SK-N-SH (cell line): Measurements from ENCODE around the gene VEGFA. TPM values are rescaled to one million over a fixed set of nuclear protein-coding genes. Genes with fewer than 3 reads are reported as not detected.

Experiments
- CTCF ChIA-PET: fragments of 300-600, 350-600 bp; formaldehyde crosslinking; extraction: SDS; loops from one replicate; lab custom pipeline; 2021; lab: Yijun Ruan, JAX
- POLR2A ChIA-PET: fragments of 350-600 bp; sonication (Branson Sonifier 250); formaldehyde crosslinking; extraction: SDS; loops from one replicate; lab custom pipeline; 2020; ENCODE audit warnings: antibody characterized with exemption, inconsistent platforms; lab: Yijun Ruan, JAX
- DNase-seq: peaks from one replicate; pipeline ENCODE4 v3.0.0; 2012
- H2AFZ ChIP-seq: fragments of 200-600 bp; sonication (generic); 2 replicates; pipeline ENCODE4 v1.8.1; 2016; ENCODE audit warnings: antibody characterized with exemption, mild to moderate bottlenecking, low read depth
- H3F3A ChIP-seq: fragments of 200-600 bp; sonication (generic); replicated peaks from 2 replicates; pipeline ENCODE3; 2016; ENCODE audit warnings: antibody characterized with exemption, mild to moderate bottlenecking; ENCODE audit not compliant: insufficient read depth
- H3K27ac ChIP-seq, 2 experiments: fragments of 200-500 bp in 1 of 2; fragments of 200-600 bp in 1 of 2; sonication (Bioruptor generic) in 1 of 2; sonication (generic), shearing (Covaris generic) in 1 of 2; 2 replicates each; pipeline versions ENCODE4 v1.5.1 to v1.6.1; 2014 to 2016; ENCODE audit warnings: low read depth in 2 of 2, inconsistent platforms in 1 of 2, low read length in 1 of 2, mild to moderate bottlenecking in 1 of 2, mixed read lengths in 1 of 2
- H3K27me3 ChIP-seq: fragments of 200-600 bp; sonication (generic), shearing (Covaris generic); 2 replicates; pipeline ENCODE4 v1.6.1; 2016; ENCODE audit warnings: mixed run types; ENCODE audit not compliant: insufficient read depth
- H3K36me3 ChIP-seq, 2 experiments: fragments of 200-500 bp in 1 of 2; fragments of 200-600 bp in 1 of 2; sonication (Bioruptor generic) in 1 of 2; sonication (generic) in 1 of 2; replicated peaks in 1 of 2; 2 replicates each; pipeline versions ENCODE3 to v1.5.1; 2014 to 2016; ENCODE audit warnings: low read length in 1 of 2, mild to moderate bottlenecking in 1 of 2; ENCODE audit not compliant: insufficient read depth in 2 of 2, control insufficient read depth in 1 of 2
- H3K4me1 ChIP-seq, 2 experiments: fragments of 200-500 bp in 1 of 2; fragments of 200-600 bp in 1 of 2; sonication (Bioruptor generic) in 1 of 2; sonication (generic), shearing (Covaris generic) in 1 of 2; 2 replicates each; pipeline versions ENCODE4 v1.5.1 to v1.6.1; 2014 to 2016; ENCODE audit warnings: low read depth in 1 of 2, low read length in 1 of 2, mixed run types in 1 of 2; ENCODE audit not compliant: insufficient read depth in 2 of 2, control insufficient read depth in 1 of 2
- H3K4me2 ChIP-seq: fragments of 200-600 bp; sonication (generic), shearing (Covaris generic); 2 replicates; pipeline ENCODE4 v1.6.1; 2017; ENCODE audit warnings: mixed run types
- H3K4me3 ChIP-seq, 2 experiments: fragments of 200-500 bp in 1 of 2; fragments of 200-600 bp in 1 of 2; sonication (Bioruptor generic) in 1 of 2; sonication (generic), shearing (Covaris generic) in 1 of 2; 2 replicates each; pipeline versions ENCODE4 v1.5.1 to v1.8.1; 2014 to 2016; ENCODE audit warnings: low read depth in 2 of 2, inconsistent platforms in 1 of 2, low read length in 1 of 2, mild to moderate bottlenecking in 1 of 2, mixed read lengths in 1 of 2, moderate library complexity in 1 of 2
- H3K79me2 ChIP-seq: fragments of 200-600 bp; sonication (generic); 2 replicates; pipeline ENCODE4 v1.8.1; 2017; ENCODE audit warnings: mild to moderate bottlenecking; ENCODE audit not compliant: insufficient read depth
- H3K9ac ChIP-seq: fragments of 200-600 bp; sonication (generic); 2 replicates; pipeline ENCODE4 v1.6.1; 2017; ENCODE audit warnings: mixed run types
- H3K9me2 ChIP-seq: fragments of 200-600 bp; sonication (generic); 2 replicates; pipeline ENCODE4 v1.6.1; 2017; ENCODE audit warnings: mixed run types
- H3K9me3 ChIP-seq: fragments of 200-600 bp; sonication (generic); 2 replicates; pipeline ENCODE4 v1.6.1; 2017; ENCODE audit warnings: mixed run types, mild to moderate bottlenecking, moderate library complexity
- H4K20me1 ChIP-seq: fragments of 200-600 bp; sonication (generic); 2 replicates; pipeline ENCODE4 v1.6.1; 2017; ENCODE audit warnings: mild to moderate bottlenecking, mixed run types; ENCODE audit not compliant: insufficient read depth
- ELF1 ChIP-seq: IDR thresholded peaks from 2 replicates; pipeline ENCODE4 v1.4.0; 2012
- FOSL2 ChIP-seq: IDR thresholded peaks from 2 replicates; pipeline ENCODE4 v1.4.0; 2012; ENCODE audit warnings: low read depth, mild to moderate bottlenecking, moderate library complexity, borderline replicate concordance
- JUND ChIP-seq: IDR thresholded peaks from 2 replicates; pipeline ENCODE4 v1.4.0; 2012
- NFIC ChIP-seq: IDR thresholded peaks from 2 replicates; pipeline ENCODE4 v1.4.0; 2012; ENCODE audit warnings: borderline replicate concordance
- RXRA ChIP-seq: IDR thresholded peaks from 2 replicates; pipeline ENCODE4 v1.4.0; 2012; ENCODE audit warnings: low read depth, mild to moderate bottlenecking, borderline replicate concordance
- TCF12 ChIP-seq: IDR thresholded peaks from 2 replicates; pipeline ENCODE4 v1.4.0; 2012
- WGBS: methylation state at CpG from one replicate; pipeline ENCODE4 v1.1.6; 2017; ENCODE audit warnings: low lambda C conversion rate; 5-methylcytosine and 5-hydroxymethylcytosine counted together
- polyA plus RNA-seq, 3 experiments: library from polyadenylated mRNA; depleted of rRNA; stranded (reverse); fragments of >200 nt; gene quantifications; 2 replicates each; pipeline ENCODE4 v1.2.3, GENCODE V29; 2012
- TF ChIP-seq, protein P1 (sequence below): IDR thresholded peaks from 2 replicates; pipeline ENCODE4; 2012
- TF ChIP-seq, protein P2 (sequence below): IDR thresholded peaks from 2 replicates; pipeline ENCODE4 v1.4.0; 2012; ENCODE audit warnings: low read depth, borderline replicate concordance
- TF ChIP-seq, protein P3 (sequence below): IDR thresholded peaks from 2 replicates; pipeline ENCODE4 v1.4.0; 2012; ENCODE audit warnings: low read depth
- TF ChIP-seq, protein P4 (sequence below): IDR thresholded peaks from 2 replicates; pipeline ENCODE4 v1.6.1; 2012; ENCODE audit warnings: mild to moderate bottlenecking, low read depth, low read length, moderate library complexity
- TF ChIP-seq, protein P5 (sequence below): IDR thresholded peaks from 2 replicates; pipeline ENCODE4 v1.4.0; 2012; ENCODE audit warnings: low read depth, borderline replicate concordance

Gene VEGFA
- polyA plus RNA-seq, 1 of the 3 experiments (the other 2 are of a cell fraction): 81.0 TPM

DNA sequence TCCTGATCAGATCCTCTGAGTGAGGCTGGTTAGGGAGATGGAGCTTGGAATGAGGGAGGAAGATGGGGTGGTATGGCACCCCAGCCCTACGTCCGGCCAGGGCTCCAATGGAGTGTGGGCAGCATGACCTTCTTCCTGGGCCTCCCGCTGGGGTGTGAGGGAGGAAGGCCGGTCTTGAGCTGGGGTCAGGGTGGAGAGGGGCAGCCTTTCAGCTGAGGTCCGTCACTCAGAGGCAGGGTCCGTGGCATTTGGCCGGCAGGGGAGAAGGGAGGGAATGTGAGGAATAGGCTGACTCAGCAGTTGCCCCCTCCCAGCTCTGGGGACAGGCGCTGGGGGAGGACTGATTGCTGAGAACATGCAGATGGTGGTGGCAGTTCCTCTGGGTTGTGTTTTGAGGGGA is 25.5 kb upstream of the VEGFA start:
- DNase-seq: peak; percentile 8
- CTCF ChIA-PET: interaction anchor here (0.8 to 7.3 kb wide), 9 partner anchors 10 to 335 kb away, joined by 3 to 45 read pairs (median 5); partner anchors contain the start of gene VEGFA
- no peak overlapping the region for H2AFZ ChIP-seq

More for the DNA sequence above, 25.5 kb upstream of the VEGFA start:
- H3K9me3 ChIP-seq: no peaks in the 10 kb centered on the region
- no peaks in the 10 kb centered on the region for H4K20me1 ChIP-seq
- POLR2A ChIA-PET: no interaction called here
- no peaks in the 10 kb centered on the region for H3F3A ChIP-seq
- 71% methylated on average over 4 of the region's 8 CpGs for WGBS
- H3K9ac ChIP-seq: no peak overlapping the region
- no peaks in the 10 kb centered on the region for H3K36me3 ChIP-seq
- no peaks in the 10 kb centered on the region for H3K9me2 ChIP-seq
- TF ChIP-seq, protein P1, sequence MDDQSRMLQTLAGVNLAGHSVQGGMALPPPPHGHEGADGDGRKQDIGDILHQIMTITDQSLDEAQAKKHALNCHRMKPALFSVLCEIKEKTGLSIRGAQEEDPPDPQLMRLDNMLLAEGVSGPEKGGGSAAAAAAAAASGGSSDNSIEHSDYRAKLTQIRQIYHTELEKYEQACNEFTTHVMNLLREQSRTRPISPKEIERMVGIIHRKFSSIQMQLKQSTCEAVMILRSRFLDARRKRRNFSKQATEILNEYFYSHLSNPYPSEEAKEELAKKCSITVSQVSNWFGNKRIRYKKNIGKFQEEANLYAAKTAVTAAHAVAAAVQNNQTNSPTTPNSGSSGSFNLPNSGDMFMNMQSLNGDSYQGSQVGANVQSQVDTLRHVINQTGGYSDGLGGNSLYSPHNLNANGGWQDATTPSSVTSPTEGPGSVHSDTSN: no peak
- TF ChIP-seq, protein P2, sequence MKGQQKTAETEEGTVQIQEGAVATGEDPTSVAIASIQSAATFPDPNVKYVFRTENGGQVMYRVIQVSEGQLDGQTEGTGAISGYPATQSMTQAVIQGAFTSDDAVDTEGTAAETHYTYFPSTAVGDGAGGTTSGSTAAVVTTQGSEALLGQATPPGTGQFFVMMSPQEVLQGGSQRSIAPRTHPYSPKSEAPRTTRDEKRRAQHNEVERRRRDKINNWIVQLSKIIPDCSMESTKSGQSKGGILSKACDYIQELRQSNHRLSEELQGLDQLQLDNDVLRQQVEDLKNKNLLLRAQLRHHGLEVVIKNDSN: no peak
- TF ChIP-seq FOSL2: no peak
- no peak for TF ChIP-seq RXRA
- TF ChIP-seq JUND: no peak
- TF ChIP-seq, protein P3, sequence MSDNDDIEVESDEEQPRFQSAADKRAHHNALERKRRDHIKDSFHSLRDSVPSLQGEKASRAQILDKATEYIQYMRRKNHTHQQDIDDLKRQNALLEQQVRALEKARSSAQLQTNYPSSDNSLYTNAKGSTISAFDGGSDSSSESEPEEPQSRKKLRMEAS: no peak
- no peak for TF ChIP-seq NFIC
- TF ChIP-seq, protein P4, sequence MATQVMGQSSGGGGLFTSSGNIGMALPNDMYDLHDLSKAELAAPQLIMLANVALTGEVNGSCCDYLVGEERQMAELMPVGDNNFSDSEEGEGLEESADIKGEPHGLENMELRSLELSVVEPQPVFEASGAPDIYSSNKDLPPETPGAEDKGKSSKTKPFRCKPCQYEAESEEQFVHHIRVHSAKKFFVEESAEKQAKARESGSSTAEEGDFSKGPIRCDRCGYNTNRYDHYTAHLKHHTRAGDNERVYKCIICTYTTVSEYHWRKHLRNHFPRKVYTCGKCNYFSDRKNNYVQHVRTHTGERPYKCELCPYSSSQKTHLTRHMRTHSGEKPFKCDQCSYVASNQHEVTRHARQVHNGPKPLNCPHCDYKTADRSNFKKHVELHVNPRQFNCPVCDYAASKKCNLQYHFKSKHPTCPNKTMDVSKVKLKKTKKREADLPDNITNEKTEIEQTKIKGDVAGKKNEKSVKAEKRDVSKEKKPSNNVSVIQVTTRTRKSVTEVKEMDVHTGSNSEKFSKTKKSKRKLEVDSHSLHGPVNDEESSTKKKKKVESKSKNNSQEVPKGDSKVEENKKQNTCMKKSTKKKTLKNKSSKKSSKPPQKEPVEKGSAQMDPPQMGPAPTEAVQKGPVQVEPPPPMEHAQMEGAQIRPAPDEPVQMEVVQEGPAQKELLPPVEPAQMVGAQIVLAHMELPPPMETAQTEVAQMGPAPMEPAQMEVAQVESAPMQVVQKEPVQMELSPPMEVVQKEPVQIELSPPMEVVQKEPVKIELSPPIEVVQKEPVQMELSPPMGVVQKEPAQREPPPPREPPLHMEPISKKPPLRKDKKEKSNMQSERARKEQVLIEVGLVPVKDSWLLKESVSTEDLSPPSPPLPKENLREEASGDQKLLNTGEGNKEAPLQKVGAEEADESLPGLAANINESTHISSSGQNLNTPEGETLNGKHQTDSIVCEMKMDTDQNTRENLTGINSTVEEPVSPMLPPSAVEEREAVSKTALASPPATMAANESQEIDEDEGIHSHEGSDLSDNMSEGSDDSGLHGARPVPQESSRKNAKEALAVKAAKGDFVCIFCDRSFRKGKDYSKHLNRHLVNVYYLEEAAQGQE: no peak
- TF ChIP-seq ELF1: no peak
- no peak for TF ChIP-seq TCF12
- TF ChIP-seq, protein P5, sequence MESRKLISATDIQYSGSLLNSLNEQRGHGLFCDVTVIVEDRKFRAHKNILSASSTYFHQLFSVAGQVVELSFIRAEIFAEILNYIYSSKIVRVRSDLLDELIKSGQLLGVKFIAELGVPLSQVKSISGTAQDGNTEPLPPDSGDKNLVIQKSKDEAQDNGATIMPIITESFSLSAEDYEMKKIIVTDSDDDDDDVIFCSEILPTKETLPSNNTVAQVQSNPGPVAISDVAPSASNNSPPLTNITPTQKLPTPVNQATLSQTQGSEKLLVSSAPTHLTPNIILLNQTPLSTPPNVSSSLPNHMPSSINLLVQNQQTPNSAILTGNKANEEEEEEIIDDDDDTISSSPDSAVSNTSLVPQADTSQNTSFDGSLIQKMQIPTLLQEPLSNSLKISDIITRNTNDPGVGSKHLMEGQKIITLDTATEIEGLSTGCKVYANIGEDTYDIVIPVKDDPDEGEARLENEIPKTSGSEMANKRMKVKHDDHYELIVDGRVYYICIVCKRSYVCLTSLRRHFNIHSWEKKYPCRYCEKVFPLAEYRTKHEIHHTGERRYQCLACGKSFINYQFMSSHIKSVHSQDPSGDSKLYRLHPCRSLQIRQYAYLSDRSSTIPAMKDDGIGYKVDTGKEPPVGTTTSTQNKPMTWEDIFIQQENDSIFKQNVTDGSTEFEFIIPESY: no peak
- H3K27ac ChIP-seq: no peak overlapping the region
- no peak overlapping the region for H3K4me2 ChIP-seq
- 0 out of 2 replicates have a peak, but pooled peaks cover 4% of the 10 kb centered on the region for H3K27me3 ChIP-seq
- H3K4me3 ChIP-seq: no peak overlapping the region
- H3K4me1 ChIP-seq: peaks cover 0 to 20% of the 10 kb centered on the region in 2 experiments; a peak in 1 of 4 replicates
- no peaks in the 10 kb centered on the region for H3K79me2 ChIP-seq
